A172 (cell line): Measurements from ENCODE around the gene UBXN11. TPM values are rescaled to one million over a fixed set of nuclear protein-coding genes. Genes with fewer than 3 reads are reported as not detected.
A peak's percentile ranks its signal among the peaks of the same experiment; 100 is the strongest.
"Not testable (repeated sequence)": the region's sequence is repeated elsewhere in the genome, so short reads cannot be mapped to it uniquely, and the experiment has no call there.

ENCODE experiments used
- DNase-seq: peaks from one replicate; pipeline ENCODE4 v3.0.0-alpha.2; 2015; ENCODE audit warnings: low spot score
- total RNA-seq: library from RNA; depleted of rRNA; stranded (reverse); fragments of >200 nt; shearing (Covaris generic); gene quantifications from 2 replicates; pipeline ENCODE4 v1.2.3, GENCODE V29; 2014

Gene UBXN11
- total RNA-seq, 1 experiment from 2014 or later: 2.9 TPM

DNA sequence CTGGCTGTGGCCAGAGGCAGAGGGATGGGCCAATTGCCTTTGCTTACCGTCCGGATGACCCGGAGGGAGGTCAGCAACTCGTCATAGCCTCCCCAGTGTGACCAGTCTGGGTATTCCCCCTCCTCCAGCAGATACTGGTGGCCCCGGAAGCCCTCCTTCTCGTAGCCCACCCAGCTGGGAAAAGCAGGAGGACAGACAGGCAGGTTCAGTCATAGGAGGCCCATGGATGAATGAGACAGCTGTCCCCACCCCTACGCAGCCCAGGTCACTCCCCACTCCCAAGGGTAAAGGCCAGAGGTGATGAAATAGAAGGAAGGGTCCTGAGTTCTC lies 30.7 kb upstream of the UBXN11 start:
- no peak for DNase-seq

DNA sequence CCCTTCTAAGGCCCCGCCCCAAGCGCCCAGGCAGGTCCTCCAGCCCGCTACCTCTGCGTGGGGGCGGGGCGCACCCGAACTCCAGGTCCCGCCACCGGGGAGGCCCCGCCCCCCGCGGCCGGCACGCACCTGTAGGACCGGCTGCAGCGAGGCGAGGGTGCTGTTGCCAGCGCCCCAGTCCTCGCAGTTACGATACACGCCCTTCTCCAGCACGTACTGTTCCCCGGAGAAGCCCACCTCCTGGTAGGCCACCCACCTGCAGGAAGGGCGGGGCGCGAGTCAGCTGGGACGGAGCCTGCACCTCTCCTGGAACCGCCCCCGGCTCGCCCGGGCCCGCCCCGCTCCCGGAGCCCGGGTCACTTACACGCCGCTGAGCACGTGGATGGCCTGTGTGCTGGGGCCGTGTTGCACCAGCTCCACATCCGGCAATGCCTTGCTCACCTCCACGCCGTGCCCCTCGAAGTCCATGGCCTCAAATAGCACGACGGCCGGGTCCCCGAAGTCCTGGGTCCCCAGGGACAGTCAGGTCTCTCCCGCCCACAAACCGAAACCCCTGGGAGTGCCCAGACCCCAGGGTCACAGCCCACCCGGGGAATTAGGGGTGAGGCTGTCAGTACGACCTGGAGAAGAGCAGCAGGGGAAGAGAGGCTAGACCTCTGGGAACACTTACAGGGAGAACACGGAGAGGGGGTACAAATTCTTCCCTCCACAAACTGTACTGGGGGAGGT lies 30.2 kb upstream of the UBXN11 start:
- DNase-seq: no peak

DNA sequence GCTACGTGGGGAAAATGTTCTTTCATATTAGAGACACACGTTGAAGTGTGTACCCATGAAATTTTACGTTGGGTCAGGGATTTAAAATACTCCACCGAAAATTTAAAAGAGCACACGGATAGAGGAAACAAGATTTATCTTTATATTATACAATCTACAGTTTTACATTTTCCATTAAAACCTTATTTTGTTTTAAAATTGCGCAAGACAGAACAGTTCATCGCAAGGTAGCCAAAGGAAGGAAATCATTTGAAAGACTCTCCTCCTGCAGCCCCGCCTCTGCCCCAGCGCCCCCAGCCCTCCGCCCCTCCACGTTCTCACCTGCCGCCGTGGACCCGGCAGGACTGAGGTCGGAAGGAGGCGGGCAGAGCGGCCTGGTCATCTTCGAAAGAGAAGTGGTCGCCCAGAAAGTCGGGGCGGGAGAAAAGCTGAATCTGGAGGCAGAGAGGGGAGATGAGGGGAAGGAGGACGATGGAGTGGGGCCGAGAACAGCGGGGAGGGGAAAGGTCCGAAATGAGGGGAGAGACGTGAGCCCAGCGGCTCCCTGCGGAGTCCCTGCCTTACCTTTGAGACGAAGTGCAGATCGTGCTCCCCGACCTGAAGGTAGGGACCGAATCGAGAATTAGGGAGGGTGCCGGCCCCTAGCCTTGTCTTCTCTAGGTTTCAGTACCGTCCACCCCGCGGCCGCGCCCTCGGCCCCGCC lies 29.5 kb upstream of the UBXN11 start:
- no peak for DNase-seq

DNA sequence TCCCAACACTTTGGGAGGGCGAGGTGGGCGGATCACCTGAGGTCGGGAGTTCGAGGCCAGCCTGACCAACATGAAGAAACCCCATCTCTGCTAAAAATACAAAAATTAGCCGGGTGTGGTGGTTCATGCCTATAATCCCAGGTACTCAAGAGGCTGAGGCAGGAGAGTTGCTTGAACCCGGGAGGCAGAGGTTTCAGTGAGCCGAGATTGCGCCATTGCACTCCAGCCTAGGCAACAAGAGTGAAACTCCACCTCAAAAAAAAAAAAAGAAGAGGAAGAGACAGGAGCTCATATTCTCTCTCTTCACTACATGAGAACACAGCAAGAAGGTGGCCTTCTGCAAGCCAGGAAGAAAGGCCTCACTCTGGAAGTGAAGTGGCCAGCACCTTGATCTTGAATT lies 26.9 kb upstream of the UBXN11 start:
- not testable (repeated sequence) for DNase-seq

DNA sequence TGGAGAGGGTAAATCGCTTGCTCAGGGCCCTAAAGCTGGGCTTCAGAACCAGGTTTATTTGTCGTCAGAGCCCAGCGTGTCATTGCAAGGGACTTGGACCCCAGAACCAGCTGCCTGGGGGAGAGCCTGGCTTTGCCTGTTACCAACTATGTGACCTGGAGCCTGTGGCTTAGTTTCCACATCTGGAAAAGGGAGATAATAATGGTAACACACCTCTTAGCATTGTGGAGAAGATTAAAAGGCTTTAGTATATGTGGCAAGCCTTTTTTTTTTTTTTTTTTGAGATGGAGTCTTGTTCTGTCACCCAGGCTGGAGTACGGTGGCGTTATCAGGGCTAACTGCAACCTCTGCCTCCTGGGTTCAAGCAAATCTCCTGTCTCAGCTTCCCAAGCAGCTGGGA lies 23.8 kb upstream of the UBXN11 start:
- no peak for DNase-seq

DNA sequence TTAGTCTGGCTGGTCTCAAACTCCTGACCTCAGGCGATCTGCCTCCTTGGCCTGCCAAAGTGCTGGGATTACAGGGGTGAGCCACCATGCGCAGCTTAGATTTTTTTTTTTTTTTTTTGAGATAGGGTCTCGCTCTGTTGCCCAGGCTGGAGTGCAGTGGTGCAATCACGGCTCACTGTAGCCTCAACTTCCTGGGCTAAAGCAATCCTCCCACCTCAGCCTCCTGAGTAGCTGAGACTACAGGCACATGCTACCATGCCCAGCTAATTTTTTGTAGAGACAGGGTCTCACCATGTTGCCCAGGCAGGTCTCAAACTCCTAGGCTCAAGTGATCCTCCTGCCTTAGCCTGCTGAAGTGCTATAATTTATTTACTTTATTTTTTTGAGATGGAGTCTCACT lies 22.9 kb upstream of the UBXN11 start:
- not testable (repeated sequence) for DNase-seq

DNA sequence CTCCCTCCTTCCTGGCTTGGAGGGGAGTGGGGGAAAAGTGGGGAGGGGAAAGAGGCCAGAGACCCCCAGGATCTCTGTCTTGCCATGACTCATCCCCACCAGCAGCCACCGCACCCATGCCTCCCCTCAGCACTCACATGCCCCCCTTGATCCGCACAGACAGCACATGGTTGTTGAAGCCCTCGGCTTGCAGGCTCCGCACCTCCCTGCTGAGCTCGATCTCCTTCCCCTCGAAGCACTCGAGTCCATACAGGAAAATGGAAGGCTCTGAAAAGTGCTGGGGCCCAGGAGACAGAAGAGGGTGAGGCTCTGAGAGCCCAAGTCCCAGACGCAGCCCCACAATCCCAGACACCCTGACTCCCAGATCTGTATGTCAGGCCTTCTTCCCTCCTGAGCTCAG lies 22.2 kb upstream of the UBXN11 start:
- no peak for DNase-seq

DNA sequence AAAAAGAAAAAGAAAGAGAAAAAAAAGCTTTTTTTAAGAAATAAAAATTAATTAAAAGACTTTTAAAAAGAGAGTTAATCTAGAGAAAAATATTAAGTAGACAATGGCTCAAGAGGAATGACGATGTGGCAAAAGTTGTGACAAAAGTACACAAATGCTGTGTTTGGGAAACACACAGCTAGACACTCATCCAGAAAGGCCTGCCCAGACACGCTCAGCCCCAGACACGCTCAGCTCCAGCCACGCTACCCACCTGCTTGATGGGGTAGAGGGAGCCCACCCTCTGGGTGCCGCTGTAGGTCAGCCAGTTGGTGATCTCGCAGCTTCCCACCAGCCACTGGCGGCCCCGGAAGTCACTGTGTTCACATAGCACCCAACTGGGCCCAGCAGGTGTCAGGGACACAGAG lies 21.5 kb upstream of the UBXN11 start:
- DNase-seq: no peak

DNA sequence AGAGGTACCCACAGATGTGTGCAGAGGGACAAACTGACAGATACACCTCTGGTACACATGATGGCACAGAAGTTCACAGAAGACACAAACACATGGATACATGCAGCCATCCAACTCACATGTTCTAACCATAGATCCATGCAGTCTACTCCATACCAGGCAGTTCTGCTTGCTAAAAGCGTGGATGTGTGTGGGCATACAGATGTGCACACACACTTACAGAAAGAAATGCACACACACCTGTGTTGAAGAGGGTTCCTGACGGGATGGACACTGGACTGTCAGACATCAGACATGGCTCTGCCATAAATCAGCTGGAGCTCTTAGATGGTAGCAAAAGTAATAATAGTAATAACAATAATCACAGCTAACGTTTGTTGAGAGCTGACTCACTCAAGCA lies 18.1 kb upstream of the UBXN11 start:
- DNase-seq: no peak

DNA sequence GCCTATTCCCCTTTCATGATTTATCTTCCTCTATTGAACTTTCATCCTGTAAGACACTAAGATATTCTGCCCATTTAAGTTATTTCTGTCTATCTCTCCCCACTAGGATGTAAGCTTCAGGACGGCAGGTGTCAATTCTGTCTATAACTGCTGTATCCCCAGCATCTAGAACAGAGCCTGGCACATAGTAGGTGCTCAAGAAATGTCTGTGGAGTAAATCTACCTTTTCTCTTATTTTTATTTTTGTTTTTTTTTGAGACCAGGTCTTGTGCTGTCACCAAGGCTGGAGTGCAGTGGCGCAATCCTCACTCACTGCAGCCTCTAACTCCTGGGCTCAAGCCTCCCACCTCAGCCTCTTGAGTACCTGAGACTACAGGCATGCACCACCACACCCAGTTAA lies 16.9 kb upstream of the UBXN11 start:
- no peak for DNase-seq

DNA sequence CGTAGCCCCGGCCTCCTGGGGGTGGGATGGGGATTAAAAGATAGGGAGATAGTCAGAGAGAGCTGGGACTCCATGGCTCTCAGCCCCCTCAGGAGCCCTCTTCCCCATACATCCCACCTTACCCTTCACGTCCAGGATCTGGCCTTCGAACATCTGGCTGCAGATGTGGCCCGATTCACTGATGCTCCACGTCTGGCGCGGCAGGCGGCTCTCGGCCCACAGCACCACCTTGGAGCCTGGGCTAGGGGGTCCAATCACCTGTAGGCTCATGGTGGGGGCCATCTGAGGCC lies 15.6 kb upstream of the UBXN11 start:
- no peak for DNase-seq

DNA sequence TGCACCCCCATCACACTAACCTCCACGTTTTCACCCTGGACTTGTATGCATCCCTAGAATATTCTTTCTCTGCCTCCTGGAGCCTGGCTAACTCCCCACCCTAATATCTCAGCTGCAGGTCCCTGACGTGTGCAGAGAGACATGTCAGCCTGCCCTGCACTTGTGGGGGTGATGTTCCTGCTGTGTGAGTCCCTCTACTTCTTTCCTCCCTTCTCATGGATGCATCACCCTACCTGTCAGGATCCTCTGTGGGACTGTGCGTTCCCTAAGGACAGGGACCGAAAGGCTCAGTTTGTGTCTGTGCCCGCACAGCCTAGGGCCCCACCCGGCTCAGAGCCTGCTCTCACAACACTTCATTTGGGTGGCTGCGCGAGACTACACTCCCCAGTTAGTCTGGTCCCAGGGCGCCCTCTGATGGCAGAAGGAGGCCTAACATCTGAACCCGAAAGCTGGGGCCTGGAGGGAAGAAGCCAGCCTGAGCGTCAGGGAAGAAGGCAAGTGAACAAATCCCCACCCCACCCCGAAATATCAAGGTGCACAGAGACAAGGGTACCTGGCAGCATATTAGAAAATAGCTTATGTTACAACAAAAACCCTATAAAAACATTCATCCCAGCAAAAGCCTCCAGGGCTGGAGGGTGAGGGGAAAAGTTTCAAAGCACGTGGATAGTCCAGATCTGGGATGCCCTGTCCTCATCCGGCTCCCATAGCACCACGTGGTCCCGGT lies 15.0 kb upstream of the UBXN11 start:
- peak; percentile 63 for DNase-seq

DNA sequence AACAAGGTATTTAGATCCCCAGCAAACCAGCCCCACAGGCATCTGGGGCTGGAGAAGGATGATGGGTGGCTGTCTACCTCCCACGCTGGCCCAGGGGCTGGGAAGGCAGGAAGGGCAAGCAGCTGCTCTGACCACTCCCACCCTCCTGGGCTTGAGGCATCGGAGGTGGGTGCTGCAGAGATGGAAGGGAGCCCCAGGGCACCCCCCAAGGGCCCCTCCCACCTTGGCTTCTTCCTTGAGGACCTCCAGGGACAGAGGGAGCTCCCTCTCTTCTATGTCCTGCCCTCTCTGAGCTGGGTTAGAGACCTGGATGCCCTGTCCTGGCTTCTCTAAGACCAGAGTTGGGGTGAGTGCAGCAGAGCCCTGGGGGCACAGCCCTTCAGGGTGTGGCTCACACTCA lies 14.5 kb upstream of the UBXN11 start:
- no peak for DNase-seq

DNA sequence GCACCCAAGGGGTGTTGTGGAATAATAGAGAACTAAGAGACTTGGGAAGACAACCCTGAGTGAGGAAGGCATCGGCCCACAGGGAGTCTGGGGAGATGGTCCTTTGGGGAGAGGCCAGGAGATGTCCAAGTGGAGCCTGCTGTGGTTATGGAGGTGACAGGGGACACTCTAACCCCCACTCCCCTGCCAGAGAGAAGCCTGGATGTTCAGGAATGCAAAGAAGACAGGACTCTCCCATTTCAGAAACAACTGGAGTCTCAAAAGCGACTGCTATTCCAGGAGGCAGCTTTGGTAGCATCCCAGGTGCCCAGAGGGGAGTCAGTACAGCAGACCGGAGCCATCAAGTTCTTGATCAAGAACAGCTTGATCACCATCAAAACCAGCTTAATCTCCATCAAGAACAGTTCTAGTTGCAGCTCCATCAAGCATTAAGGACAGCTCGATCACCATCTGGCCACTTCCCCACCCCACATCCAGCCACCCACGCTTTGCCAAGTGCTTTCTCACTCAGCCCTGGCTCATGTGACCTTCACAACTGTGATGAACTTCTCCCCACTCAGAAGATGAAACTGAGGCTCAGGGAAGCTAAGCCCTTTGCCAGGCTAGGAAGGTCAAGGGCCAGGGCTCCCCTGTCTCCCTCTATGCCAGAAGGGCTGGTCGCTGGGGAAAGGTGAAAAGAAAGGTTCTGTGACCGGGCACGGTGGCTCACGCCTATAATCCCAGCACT lies 12.1 kb upstream of the UBXN11 start:
- no peak for DNase-seq

DNA sequence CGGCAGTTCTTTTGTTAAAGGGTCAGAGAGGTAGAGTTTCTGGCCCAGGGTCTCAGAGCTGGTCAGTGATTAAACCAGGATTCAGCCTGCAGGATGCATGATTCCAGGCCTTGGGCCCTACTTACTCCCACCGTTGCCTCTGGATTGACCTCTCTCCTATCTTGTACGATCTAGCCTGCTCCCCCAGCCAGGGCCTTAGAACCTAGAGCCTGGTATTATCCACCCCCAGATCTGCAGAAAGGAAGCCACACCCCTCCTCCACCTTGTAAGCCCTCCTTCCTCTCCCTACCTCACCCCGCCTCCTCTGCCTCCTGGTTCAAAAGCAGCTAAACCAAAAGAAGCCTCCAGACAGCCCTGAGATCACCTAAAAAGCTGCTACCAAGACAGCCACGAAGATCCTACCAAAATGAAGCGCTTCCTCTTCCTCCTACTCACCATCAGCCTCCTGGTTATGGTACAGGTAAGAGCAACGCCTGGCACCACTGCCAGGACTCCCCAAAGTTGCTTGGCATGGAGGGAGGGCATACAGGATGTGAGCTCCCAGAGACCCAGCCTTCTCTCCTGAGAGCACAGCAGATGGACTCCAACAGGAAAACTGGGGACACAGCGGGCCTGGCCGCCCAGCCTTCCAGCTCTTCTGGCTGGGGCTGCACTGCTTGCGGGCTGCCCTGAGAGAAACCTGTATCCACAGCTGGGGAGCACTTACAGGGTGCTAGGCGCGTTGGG lies 11.3 kb upstream of the UBXN11 start, which contains the start of gene CD52:
TSS of gene CD52 (plus strand) at position 347 of the 726 bp plus-strand sequence. CDS start at position 407, 60 bp downstream.
- DNase-seq: no peak

DNA sequence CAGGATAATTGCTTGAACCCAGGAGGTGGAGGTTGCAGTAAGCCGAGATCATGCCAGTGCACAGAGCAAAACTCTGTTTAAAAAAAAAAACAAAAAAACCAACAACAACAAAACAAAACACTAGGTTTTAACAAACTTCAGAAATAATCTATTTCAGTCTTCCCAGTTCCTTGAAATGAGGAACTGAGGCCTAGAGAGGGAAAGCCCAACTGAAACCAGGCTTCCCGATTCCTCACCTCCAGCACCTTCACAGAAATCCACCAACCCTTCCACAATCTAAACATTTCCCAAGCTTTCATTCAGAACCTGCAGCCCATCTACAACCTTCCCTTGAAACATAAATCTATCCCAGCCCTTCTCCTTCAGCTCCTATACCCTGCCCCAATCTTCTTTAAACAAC lies 10.7 kb upstream of the UBXN11 start:
- DNase-seq: no peak

DNA sequence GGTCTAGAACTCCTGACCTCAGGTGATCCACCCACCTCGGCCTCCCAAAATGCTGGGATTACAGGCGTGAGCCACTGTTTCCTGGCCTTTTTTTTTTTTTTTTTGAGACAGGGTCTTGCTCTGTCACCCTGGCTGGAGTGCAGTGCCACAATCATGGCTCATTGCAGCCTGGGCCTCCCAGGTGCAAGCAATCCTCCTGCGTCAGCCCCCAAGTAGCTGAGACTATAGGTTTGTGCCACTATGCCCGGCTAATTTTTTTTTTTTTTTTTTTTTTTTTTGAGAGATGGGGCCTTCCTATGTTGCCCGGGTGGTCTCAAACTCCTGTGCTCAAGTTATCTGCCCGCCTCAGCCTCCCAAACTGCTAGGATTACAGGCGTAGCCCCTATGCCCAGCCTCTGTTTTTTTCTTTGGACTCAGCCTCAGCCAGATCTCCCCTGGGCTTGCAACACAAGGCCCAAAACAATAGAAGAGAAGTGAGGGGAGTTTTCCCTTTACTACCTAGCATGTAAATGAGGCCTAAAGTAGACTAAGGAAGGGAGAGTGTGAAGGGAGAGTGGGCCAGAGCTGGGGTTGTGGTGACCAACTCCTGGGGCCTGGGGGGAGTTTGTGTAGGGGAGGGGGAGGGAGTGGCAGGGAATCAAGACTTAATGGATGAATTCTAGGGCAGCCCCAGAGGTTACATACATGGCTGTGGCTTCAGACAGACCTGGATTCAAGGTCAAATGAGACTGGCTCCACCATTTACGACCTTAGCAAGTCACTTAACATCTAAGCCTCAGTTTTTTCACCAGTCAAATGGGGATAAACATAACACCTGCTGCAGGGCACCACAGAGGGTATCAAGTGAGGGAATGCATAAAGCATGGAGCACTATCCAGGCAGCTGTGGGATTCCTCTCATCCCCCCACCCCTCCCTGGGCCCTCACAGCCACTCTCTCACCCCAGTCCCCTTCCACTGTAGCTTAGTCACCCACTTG lies 9.7 kb upstream of the UBXN11 start:
- DNase-seq: no peak

DNA sequence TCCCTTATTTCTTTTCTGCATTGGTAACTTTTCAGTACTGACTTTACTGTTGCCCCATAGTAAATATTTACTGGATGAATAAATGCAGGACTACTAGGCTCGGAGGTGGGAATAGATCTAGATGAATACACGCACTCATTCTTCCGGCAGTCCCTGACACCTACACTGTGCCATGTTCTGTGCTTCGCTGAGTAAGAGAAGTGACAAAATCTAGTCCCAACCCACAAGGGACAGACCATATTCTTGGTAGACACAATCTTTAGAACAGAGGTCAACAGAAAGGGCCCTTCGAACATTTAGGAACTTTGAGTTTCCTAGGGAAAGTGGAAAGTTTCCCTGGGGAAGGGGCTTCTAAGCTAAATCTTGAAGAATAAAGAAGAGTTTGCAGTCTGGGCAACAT lies 8.1 kb upstream of the UBXN11 start:
- no peak for DNase-seq

DNA sequence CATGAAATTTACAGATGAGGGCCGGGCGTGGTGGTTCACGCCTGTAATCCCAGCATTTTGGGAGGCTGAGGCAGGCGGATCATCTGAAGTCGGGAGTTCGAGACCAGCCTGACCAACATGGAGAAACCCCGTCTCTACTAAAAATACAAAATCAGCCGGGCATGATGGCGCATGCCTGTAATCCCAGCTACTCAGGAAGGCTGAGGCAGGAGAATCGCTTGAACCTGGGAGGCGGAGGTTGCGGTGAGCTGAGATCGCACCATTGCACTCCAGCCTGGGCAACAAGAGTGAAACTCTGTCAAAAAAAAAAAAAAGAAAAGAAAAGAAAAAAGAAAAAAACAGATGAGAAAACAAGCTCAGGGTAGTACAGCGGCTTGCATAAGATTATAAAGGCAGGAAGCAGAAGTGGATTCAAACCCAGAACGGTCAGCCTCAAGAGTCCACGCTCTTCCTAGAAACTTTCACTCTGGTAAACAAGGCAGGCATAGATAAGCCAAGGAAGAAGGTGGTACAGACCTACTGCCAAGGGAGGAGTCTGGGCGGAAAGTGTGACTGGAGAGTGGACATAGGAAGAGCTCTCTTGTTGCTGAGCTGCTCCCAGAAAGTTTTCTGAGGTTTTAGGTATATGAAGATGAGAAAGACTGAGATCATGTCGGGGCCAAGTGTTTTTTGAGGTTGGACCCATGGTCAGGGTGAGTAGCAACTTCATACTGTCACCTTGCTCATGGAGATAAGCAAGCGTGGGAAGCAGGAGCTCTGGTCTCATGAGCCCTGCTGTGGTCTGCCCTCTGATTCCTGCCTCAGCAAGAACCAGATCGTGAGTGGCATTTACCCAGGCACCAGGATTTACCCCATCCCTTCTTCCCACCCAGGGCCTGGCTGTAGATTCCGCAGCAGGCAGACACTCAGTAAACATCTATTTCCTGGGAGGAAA lies 1.8 kb upstream of the UBXN11 start:
- not testable (repeated sequence) for DNase-seq
